22Rv1 (cell line): ENCODE measurements around the gene CTNNAL1.

Experiments
- H3K27ac ChIP-seq: fragments of 450-650 bp; 2 replicates; pipeline ENCODE4 v1.5.1; 2017
- ZFX ChIP-seq: fragments of 450-650 bp; IDR thresholded peaks from 2 replicates; pipeline ENCODE4 v1.6.1; 2017; ENCODE audit warnings: antibody characterized with exemption, borderline replicate concordance
- TF ChIP-seq, protein P1 (sequence below): fragments of 450-650 bp; IDR thresholded peaks from 2 replicates; pipeline ENCODE4 v1.5.1; 2017; ENCODE audit warnings: mild to moderate bottlenecking

CTNNAL1 gene

DNA sequence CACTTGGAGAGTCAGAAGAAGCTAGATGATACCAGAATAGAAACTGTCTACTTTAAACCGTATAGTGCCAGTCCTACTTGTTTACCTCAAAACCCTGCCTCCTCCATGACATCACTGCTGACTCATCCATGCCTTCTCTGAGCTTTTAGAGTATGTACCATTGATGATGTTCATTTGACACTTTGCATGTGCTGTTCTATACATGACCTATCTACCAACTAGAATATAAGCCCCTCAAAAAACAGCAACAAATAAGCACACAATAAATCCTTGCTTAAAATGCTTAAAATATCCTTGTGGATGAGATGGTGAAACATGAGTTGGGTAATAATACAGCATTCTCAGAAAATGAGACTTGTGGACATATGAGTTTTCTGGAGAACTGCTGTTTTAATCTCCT is 2.6 kb downstream of the CTNNAL1 start:
- no peak overlapping the region for H3K27ac ChIP-seq
- TF ChIP-seq, protein P1, sequence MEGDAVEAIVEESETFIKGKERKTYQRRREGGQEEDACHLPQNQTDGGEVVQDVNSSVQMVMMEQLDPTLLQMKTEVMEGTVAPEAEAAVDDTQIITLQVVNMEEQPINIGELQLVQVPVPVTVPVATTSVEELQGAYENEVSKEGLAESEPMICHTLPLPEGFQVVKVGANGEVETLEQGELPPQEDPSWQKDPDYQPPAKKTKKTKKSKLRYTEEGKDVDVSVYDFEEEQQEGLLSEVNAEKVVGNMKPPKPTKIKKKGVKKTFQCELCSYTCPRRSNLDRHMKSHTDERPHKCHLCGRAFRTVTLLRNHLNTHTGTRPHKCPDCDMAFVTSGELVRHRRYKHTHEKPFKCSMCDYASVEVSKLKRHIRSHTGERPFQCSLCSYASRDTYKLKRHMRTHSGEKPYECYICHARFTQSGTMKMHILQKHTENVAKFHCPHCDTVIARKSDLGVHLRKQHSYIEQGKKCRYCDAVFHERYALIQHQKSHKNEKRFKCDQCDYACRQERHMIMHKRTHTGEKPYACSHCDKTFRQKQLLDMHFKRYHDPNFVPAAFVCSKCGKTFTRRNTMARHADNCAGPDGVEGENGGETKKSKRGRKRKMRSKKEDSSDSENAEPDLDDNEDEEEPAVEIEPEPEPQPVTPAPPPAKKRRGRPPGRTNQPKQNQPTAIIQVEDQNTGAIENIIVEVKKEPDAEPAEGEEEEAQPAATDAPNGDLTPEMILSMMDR: no peak
- no peak for TF ChIP-seq ZFX

DNA sequence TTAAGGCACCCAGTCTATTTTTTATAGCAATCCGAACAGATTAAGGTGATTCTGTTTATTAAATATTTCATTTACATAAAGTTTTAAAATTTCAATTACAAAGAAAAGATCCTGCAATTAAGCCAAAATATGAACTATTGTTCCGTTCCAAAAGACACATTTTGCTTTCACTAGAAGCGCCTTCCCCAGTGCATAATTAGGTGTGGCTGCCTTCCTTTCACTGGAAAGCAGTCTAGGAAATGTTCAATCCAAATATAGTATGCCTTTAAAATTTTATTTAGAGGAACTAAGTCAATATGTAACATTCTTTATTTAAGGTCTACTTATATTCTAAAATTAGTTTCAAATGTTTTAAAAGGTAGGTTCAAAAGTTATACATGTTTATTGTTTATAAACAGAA is 7.6 kb downstream of the CTNNAL1 start:
- no peak overlapping the region for H3K27ac ChIP-seq
- no peak for TF ChIP-seq ZFX
- TF ChIP-seq, protein P1: no peak

DNA sequence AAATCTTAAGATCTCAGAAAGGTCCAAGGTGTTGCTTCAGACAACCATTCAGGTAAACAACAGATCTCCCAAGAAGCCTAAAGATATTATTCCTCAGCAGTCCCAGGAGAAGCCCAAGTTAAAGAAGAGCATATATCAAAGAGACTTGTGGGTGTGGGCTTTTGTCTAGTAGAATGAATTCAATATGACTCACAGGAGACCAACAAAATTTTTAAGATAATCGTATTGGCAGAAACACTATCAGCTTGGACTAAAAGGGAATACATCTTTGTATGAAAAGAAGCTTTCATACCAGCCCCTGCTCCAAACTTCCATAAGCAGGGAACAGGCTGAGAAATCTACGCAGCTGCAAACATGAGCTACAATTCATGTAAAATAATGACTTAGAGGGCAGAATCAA is 10.2 kb downstream of the CTNNAL1 start:
- TF ChIP-seq, protein P1: no peak
- no peak for TF ChIP-seq ZFX

DNA sequence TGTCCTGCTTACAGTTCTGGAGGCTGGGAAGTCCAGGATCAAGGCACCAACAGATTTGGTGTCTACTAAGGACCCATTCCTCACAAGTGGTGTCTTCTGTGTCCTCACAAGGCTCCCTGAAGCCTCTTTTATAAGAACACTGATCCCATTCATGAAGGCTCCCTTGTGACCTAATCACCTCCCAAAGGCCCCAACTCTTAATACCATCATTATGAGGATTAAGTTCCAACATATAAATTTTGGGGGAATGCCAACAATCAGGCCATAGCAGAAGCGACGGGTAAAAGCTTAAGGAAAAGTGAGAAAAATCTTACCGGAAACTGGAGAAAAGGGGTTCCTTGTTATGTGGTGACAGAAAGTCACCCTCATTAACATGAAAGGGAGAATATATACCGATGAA is 11.2 kb downstream of the CTNNAL1 start:
- TF ChIP-seq, protein P1: no peak
- no peak for TF ChIP-seq ZFX
- H3K27ac ChIP-seq: no peak overlapping the region

More for the DNA sequence above, 10.2 kb downstream of the CTNNAL1 start:
- no peak overlapping the region for H3K27ac ChIP-seq

DNA sequence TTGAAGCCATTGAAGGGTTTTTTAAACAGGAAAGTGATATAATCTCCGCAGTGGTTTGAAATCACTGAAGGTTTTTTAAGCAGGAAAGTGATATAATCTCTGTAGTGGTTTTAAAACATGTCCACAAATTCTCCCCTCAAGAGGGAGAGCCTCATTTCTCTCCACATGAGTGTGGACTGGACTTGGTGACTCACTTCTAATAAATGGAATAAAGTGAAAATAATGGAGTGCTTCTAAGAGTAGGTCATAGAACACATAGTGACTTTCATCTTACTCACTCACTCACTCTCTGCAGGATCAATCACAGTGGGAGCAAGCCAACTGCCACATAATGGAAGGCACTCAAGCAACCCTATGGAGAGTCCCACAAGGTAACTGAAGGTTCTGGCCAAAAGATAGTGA is 12.0 kb downstream of the CTNNAL1 start:
- H3K27ac ChIP-seq: no peak overlapping the region
- TF ChIP-seq, protein P1: no peak
- TF ChIP-seq ZFX: no peak

DNA sequence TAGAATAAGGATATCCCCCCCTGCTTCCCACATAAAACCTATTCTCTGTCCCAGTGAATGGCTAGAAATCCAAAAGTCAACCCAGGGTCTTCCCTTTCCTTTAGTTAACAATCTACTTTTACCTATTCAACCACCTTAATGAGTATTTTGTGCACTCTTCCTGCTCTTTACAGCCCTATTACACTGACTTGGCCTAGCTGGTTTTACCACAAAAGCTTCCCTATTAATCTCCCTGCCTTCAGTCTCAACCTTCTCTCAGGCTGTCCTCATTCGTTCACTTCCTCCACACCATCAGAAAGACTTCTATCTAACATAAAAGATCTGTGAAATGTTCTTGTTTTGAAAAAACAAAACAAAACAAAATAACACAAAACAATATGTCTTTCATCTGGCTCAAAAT is 16.2 kb downstream of the CTNNAL1 start:
- TF ChIP-seq, protein P1: no peak
- no peak for TF ChIP-seq ZFX
- no peak overlapping the region for H3K27ac ChIP-seq

DNA sequence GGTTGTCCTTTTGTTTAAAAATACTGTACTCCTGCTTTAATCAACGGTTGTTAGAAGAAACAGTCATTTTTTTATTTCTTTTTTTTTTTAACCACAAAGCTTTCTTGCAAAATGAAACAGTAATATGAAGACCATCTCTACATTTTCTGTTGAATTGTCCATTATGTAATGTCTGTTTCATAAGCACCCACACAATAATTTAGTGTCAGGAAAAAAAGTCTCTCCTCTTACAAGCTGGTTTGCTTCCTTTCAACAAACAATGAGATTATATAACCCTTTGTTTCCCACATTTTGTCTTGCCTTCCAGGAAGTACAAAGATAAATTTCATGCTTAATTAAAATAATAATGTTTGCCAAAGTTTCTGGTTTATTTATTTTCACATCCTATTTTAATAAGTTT is 16.7 kb downstream of the CTNNAL1 start:
- no peak overlapping the region for H3K27ac ChIP-seq

More for the DNA sequence above, 16.7 kb downstream of the CTNNAL1 start:
- TF ChIP-seq, protein P1: no peak
- TF ChIP-seq ZFX: no peak
